ENCODE results near the gene SCRT2. TPM values are rescaled to one million over a fixed set of nuclear protein-coding genes. Genes with fewer than 3 reads are reported as not detected.

SCRT2 gene
- total and polyA plus RNA-seq, 2 donors (not counting 3 experiments of a cell fraction or from before 2014, with no cell fraction given) = not detected

GRCh38 chr20:651713-652614 is 23.6 kb downstream of the SCRT2 start:
- H3K4me3 ChIP-seq (replicated peaks in 1 of 3; ENCODE audit: insufficient read depth in 1 of 3, low read depth in 1 of 3, low read length in 3 of 3) = peak overlapping the region; percentile 71 to 77 (median 72)
- FAIRE-seq (peak; percentile 47), DNase-seq (ENCODE audit: low read depth, low spot score) (no peak)
- ChIA-PET POLR2A (no interaction called here), CTCF (interaction anchor here (1.3 to 3.1 kb wide), 3 partner anchors 9 to 28 kb away, joined by 3 to 23 read pairs (median 3); no protein-coding TSS in a partner anchor)
- peak overlapping the region; percentile 65 for H3K27ac ChIP-seq (ENCODE audit: insufficient read depth, low read depth, low read length)
- peaks cover 3 to 15% of the 10 kb centered on the region in 2 experiments for H3K36me3 ChIP-seq (ENCODE audit: control insufficient read depth in 2 of 2, extremely low read depth in 1 of 2, insufficient read depth in 2 of 2, low read length in 2 of 2)
- H3K79me2 ChIP-seq (ENCODE audit: control insufficient read depth, insufficient read depth, low read length) = peaks cover 26% of the 10 kb centered on the region
- TF ChIP-seq JUN (IDR thresholded peaks at IDR 0.05; ENCODE audit: borderline replicate concordance, insufficient read depth, insufficient read length, low read depth) = no peak
- no peak for TF ChIP-seq POLR2AphosphoS5 (IDR thresholded peaks at IDR 0.05; ENCODE audit: insufficient read depth, low read depth, low read length)
- no peak for TF ChIP-seq MAX (IDR thresholded peaks at IDR 0.05; ENCODE audit: insufficient read depth, insufficient read length)
- TF ChIP-seq FOS (IDR thresholded peaks at IDR 0.05; ENCODE audit: borderline replicate concordance, insufficient read depth, low read length) = no peak
- no peak for TF ChIP-seq POLR2A (IDR thresholded peaks at IDR 0.05; ENCODE audit: low read depth, low read length)
- TF ChIP-seq CTCF (IDR thresholded peaks at IDR 0.05; ENCODE audit: extremely low read depth in 1 of 2, insufficient read depth in 1 of 2, low read depth in 1 of 2, low read length in 2 of 2) = no peak
- TF ChIP-seq GATA2 (IDR thresholded peaks at IDR 0.05; ENCODE audit: insufficient read depth, insufficient read length, low read depth, low read length) = no peak
- no peak for TF ChIP-seq MYC (IDR thresholded peaks at IDR 0.05; ENCODE audit: low read depth, low read length)
- TF ChIP-seq EZH2 (IDR thresholded peaks at IDR 0.05; ENCODE audit: borderline replicate concordance, low read depth, low read length, severe bottlenecking) = no peak
- no peaks in the 10 kb centered on the region for H3K9me3 ChIP-seq (replicated peaks; ENCODE audit: control insufficient read depth, insufficient read depth, low read length)
- peak overlapping the region; percentile 76 for H3K9ac ChIP-seq (replicated peaks; ENCODE audit: extremely low read depth, insufficient read depth, low read length)
- H4K20me1 ChIP-seq (replicated peaks; ENCODE audit: control insufficient read depth, extremely low read depth, insufficient read depth, low read length) = no peaks in the 10 kb centered on the region
- H3K27me3 ChIP-seq (ENCODE audit: control insufficient read depth in 2 of 2, insufficient read depth in 2 of 2, low read length in 2 of 2) = peaks cover 4 to 5% of the 10 kb centered on the region in 2 experiments
- intact Hi-C loops (cut with micrococcal nuclease) (loop anchor here (2.0 kb wide), 1 partner anchor 109 kb away; the partner anchor contains the start of gene CSNK2A1), dilution Hi-C loops (cut with MboI; ENCODE audit: extremely low pct_ligation_motif_present, low sequenced_read_pairs) (no loop called here)
- H2AFZ ChIP-seq (ENCODE audit: low read depth, low read length) = peak overlapping the region; percentile 30
- peaks cover 15% of the 10 kb centered on the region for H3K4me1 ChIP-seq (ENCODE audit: control insufficient read depth, extremely low read depth, insufficient read depth, low read length)
- peak overlapping the region; percentile 75 for H3K4me2 ChIP-seq (ENCODE audit: insufficient read depth, low read length)
- BruUV-seq (replicated peaks) = TSS peak; percentile 8
- no peaks in the 10 kb centered on the region for H3K9me1 ChIP-seq (replicated peaks; ENCODE audit: control insufficient read depth, extremely low read depth, insufficient read depth, low read length)

Data from endothelial cell of umbilical vein (primary cell).